SJSA1 (cell line): ENCODE results near the gene ZNF772. TPM values are rescaled to one million over a fixed set of nuclear protein-coding genes. Genes with fewer than 3 reads are reported as not detected.

ENCODE experiments used
- total RNA-seq: library from RNA; depleted of rRNA; stranded (reverse); fragments of >200 nt; shearing (Covaris generic); gene quantifications from 2 replicates; pipeline ENCODE4 v1.2.3, GENCODE V29; 2014; rRNA removed

ZNF772 gene
- total RNA-seq, 1 experiment from 2014 or later, result 7.5 TPM

Other genes with a start within 250 kb of the ZNF772 start
- gene AURKC, start 246.5 kb downstream of the ZNF772 start, total RNA-seq, result 0.89 TPM in 1 of 2 replicates, not detected in the other
- 16.9 and 17.6 TPM in 2 replicates for gene ZNF805, start 236.9 kb downstream of the ZNF772 start, total RNA-seq
- 39.0 and 39.5 TPM in 2 replicates for gene ZNF460, start 197.1 kb downstream of the ZNF772 start, total RNA-seq
- 6.0 and 11.0 TPM in 2 replicates for gene ZNF543, start 157.1 kb downstream of the ZNF772 start, total RNA-seq
- 11.1 and 11.4 TPM in 2 replicates for gene ZNF304, start 126.3 kb downstream of the ZNF772 start, total RNA-seq
- 13.4 and 20.8 TPM in 2 replicates for gene TRAPPC2B, start 114.0 kb downstream of the ZNF772 start, total RNA-seq
- gene ZNF547, start 114.0 kb downstream of the ZNF772 start, total RNA-seq, result 1.6 and 4.1 TPM in 2 replicates
- gene ZNF548, start 87.7 kb downstream of the ZNF772 start, total RNA-seq, result 16.4 and 31.8 TPM in 2 replicates
- gene ZNF17, start 66.4 kb downstream of the ZNF772 start, total RNA-seq, result 7.4 and 10.4 TPM in 2 replicates
- 6.1 and 8.2 TPM in 2 replicates for gene ZNF749, start 42.2 kb downstream of the ZNF772 start, total RNA-seq
- gene VN1R1, start 20.4 kb downstream of the ZNF772 start, total RNA-seq, result 0.03 TPM in 1 of 2 replicates, not detected in the other
- gene ZNF419, start 10.2 kb upstream of the ZNF772 start, total RNA-seq, result 8.8 and 9.9 TPM in 2 replicates
- 8.7 and 13.1 TPM in 2 replicates for gene ZNF773, start 22.4 kb upstream of the ZNF772 start, total RNA-seq
- gene ZNF549, start 49.8 kb upstream of the ZNF772 start, total RNA-seq, result 3.9 and 4.3 TPM in 2 replicates
- 6.6 and 6.8 TPM in 2 replicates for gene ZNF550, start 82.3 kb upstream of the ZNF772 start, total RNA-seq
- gene ZNF416, start 101.3 kb upstream of the ZNF772 start, total RNA-seq, result 3.6 and 6.1 TPM in 2 replicates
- gene ZIK1, start 106.6 kb upstream of the ZNF772 start, total RNA-seq, result 6.1 and 18.0 TPM in 2 replicates
- gene ZNF530, start 122.3 kb upstream of the ZNF772 start, total RNA-seq, result 12.6 and 21.4 TPM in 2 replicates
- gene ZNF134, start 136.7 kb upstream of the ZNF772 start, total RNA-seq, result 25.0 and 26.3 TPM in 2 replicates
- 9.7 and 18.5 TPM in 2 replicates for gene ZNF211, start 155.6 kb upstream of the ZNF772 start, total RNA-seq
- gene ZSCAN4, start 191.4 kb upstream of the ZNF772 start, total RNA-seq, result not detected in 2 replicates
- gene ZNF551, start 204.4 kb upstream of the ZNF772 start, total RNA-seq, result 6.3 and 12.2 TPM in 2 replicates
- gene ZNF154, start 231.6 kb upstream of the ZNF772 start, total RNA-seq, result 0.91 and 0.92 TPM in 2 replicates